ENCODE data around the gene MEI4.

DNA sequence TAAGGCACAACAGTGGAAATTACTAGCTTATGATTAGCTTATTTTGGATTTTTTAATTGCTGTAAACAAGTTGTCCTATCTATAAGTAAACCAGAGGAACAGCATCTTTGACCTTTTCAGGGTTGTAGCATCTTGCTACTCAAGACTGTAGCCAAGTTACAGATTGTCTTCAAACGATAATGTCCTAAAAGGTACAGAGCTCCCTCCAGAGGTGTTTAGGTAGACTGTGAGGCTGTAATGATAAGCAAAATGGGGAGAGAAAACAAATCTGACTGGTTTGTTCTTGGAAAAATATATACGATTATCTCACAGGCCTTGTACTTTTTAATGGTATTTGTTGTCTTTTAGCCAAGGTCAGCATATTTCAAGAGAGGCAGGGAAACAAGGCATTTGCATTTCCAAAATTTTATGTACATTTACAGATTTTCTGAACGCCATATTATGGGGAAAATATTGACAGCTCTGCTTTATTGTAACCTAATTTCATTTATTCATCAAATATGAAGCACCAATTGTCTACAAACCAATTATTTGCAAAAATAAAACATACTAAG, 273.4 kb downstream of the MEI4 start:
- TF ChIP-seq POLR2AphosphoS5 (IDR thresholded peaks at IDR 0.05; ENCODE audit: insufficient read depth in 1 of 2, low read depth in 1 of 2) (no peak), POLR2A (IDR thresholded peaks at IDR 0.05) (no peak)
- TF ChIP-seq, protein P1, sequence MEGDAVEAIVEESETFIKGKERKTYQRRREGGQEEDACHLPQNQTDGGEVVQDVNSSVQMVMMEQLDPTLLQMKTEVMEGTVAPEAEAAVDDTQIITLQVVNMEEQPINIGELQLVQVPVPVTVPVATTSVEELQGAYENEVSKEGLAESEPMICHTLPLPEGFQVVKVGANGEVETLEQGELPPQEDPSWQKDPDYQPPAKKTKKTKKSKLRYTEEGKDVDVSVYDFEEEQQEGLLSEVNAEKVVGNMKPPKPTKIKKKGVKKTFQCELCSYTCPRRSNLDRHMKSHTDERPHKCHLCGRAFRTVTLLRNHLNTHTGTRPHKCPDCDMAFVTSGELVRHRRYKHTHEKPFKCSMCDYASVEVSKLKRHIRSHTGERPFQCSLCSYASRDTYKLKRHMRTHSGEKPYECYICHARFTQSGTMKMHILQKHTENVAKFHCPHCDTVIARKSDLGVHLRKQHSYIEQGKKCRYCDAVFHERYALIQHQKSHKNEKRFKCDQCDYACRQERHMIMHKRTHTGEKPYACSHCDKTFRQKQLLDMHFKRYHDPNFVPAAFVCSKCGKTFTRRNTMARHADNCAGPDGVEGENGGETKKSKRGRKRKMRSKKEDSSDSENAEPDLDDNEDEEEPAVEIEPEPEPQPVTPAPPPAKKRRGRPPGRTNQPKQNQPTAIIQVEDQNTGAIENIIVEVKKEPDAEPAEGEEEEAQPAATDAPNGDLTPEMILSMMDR (IDR thresholded peaks at IDR 0.05) = no peak
